DMS114 treated with DMSO at 0.1 percent for 48 hours (cell line): ENCODE results near the gene MPL.

Source experiments
- DNase-seq: peaks from one replicate; lab custom pipeline; 2025; ENCODE audit not compliant: unreplicated experiment; lab: John Stamatoyannopoulos, UW

MPL gene

DNA sequence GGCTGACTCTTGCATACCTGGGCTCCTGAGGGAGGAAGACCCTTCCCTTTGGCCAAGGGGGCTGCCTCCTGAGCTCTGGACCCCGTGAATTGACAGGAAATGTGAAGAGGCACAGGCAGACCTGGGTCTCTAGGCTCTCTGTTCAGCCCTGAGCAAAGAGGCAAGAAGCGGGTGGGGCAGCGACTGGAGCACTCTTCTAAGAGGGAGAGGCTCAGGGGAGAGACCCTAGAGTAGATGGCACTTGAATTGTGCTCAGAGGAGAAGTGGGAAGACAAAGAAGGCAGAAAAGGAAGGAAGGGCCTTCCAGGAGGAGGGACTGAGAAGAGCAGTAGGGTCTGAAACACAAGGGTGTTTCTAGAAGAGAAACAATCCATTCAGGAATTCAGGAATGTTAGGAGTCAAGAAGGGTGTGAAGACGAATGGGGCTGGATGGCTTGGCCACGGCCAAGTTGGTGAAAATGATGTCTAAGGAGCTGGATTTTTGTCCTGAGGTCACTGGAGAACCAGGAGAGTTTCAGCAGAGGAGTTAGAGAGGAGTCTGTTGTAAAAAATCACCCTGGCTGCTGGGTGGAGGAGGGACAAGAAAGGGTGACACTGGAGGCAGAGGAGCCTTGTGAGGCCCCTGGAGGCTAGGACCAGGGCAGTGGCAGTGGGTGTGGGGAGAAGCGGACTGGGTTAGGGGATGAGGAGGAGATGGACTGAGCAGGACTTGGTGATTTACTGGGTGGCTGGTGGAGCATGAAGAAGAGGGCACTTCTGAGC, 31.5 kb upstream of the MPL start:
- DNase-seq = no peak

DNA sequence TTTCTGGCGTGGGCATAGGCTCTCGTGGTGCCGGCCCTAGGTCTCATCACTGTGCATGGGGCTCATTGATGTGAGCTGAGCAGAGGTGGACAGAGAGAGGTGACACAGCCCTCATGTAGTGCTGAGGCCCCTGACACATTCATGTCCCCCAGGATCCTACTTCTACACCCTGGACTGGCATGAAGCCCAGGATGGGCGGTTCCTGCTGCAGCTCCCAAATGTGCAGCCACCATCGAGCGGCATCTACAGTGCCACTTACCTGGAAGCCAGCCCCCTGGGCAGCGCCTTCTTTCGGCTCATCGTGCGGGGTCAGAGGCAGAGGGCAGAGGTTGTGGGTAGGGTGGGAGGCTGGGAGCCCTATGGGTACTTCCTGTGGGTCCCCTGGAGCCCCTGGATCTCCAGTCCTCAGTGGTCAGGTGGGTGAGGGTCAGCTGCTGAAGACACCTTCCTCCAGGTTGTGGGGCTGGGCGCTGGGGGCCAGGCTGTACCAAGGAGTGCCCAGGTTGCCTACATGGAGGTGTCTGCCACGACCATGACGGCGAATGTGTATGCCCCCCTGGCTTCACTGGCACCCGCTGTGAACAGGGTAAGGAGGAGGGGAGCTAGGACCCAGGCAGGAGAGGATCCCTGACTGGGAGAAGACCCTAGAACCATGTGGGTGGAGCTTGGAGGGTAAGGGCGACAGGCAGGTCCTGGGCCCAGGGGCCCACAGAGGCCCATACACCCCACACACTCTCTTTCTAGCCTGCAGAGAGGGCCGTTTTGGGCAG, 30.7 kb upstream of the MPL start:
- DNase-seq = no peak

DNA sequence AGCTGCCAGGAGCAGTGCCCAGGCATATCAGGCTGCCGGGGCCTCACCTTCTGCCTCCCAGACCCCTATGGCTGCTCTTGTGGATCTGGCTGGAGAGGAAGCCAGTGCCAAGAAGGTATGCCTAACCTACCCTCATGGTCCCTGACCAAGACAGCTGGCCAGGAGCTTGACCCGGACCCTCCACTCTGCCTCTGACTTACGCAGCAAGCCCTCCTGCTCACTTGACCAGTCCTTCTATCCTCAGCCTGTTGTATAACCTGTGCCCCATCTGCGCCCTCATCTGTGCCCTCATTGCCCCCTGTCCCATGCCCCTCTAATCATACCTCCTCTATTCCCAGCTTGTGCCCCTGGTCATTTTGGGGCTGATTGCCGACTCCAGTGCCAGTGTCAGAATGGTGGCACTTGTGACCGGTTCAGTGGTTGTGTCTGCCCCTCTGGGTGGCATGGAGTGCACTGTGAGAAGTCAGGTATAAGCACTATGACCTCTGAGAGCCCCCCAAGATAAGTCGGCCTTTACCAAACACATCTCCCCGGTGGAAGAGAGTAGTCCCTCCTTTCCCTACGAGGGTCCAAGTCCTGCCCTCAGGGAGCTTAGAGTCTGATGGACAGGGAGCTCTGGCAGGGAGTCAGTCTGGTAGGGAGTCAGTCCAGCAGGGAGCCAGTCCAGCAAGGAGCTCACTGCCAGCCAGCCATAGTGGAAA, 30.0 kb upstream of the MPL start:
- no peak for DNase-seq

DNA sequence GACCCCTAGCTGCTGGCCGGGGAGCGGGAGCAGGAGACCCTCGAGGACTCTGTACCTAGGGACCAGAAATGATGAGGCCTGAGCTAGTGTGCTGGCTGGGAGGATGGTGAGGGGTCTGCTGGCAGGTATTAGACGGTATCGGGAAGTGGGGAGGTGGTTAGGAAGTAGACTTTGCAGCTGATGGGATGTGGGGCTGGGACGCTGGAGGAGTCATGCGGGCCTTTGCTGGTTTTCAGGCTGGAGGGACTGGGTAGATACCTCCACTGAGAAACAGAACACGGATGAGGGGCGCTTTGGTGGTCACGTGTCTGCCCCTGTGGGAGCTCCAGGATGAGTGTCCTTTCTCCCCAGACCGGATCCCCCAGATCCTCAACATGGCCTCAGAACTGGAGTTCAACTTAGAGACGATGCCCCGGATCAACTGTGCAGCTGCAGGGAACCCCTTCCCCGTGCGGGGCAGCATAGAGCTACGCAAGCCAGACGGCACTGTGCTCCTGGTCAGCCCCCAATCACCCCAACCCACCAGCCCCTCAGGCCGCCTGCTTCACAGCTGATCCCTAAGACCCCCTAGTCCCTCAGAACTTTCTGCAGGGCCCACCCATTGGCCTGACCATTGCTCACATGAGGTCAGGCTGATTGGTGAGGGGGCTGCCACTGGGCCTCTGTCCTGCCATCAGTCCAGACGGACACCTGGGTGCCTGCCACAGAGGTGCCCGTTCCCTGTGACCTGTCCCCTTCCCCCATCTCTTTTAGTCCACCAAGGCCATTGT, 28.8 kb upstream of the MPL start:
- DNase-seq = no peak

DNA sequence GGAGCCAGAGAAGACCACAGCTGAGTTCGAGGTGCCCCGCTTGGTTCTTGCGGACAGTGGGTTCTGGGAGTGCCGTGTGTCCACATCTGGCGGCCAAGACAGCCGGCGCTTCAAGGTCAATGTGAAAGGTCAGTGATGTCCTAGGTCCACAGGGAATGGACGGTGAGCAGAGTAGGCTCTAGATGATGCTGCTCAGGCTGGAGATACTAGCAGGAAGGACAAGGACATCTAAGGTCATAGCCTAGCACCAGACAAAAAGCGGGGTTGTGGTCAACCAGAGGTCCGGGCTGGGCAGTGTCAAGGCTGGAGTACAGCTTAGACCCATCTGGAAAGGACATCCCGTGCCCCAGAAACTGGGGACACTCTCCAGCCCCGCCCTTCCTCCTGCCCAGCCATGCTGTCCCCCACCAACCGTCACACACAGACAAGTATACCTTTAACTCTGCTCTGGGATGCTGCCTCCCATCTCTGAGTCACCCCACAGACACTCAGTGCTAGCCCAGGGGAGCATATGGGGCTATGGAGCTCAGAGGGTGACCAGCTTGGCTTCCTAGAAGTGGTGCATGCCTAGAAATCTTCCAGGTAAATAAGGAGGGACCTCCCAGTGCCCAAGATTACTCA, 28.1 kb upstream of the MPL start:
- DNase-seq = no peak

DNA sequence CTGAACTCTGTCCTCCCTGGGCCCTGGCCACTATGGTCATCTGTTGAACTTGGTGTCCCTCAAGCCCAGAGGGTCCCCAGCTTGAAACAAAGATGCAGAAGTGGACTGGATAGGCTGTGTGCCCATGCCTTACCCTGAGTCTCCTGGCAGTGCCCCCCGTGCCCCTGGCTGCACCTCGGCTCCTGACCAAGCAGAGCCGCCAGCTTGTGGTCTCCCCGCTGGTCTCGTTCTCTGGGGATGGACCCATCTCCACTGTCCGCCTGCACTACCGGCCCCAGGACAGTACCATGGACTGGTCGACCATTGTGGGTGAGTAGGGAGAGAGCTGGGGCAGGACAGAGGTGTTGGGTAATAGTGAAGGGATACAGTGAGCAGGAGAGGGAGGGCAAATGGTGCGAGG, 26.1 kb upstream of the MPL start:
- no peak for DNase-seq

DNA sequence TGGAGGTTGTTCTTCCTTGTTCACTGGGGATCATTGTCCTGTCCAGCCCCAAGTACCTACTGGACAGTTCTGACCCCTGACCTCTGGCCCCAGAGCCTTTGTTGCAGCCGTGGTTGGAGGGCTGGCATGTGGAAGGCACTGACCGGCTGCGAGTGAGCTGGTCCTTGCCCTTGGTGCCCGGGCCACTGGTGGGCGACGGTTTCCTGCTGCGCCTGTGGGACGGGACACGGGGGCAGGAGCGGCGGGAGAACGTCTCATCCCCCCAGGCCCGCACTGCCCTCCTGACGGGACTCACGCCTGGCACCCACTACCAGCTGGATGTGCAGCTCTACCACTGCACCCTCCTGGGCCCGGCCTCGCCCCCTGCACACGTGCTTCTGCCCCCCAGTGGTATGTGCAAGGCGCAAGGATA, 25.4 kb upstream of the MPL start:
- no peak for DNase-seq

DNA sequence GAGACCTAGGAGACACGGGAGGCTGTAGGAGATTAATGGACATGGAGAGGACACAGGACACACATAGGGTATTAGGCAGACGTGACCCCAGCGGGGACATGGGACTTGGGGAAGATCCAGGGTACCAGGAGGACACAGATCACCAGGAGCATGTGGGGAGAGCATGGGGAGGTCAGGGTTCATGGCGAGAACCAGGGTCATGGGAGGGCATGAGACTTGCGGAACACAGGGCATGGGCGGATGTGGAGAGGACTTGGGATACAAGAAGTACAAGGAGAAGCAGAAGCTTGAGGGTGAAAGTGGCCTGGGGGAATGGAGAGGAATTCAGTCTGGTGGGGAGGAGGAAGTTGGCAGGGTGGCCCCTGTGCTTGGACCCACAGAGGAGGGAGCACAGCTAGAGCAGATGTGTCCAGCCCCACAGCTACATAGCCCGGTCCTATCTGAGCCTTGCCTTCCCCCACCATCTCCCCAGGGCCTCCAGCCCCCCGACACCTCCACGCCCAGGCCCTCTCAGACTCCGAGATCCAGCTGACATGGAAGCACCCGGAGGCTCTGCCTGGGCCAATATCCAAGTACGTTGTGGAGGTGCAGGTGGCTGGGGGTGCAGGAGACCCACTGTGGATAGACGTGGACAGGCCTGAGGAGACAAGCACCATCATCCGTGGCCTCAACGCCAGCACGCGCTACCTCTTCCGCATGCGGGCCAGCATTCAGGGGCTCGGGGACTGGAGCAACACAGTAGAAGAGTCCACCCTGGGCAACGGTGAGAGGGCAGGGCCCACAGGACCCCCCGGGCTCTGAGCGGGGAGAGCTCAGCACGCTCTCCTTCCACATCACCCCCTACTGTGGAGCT, 24.7 kb upstream of the MPL start:
- no peak for DNase-seq

DNA sequence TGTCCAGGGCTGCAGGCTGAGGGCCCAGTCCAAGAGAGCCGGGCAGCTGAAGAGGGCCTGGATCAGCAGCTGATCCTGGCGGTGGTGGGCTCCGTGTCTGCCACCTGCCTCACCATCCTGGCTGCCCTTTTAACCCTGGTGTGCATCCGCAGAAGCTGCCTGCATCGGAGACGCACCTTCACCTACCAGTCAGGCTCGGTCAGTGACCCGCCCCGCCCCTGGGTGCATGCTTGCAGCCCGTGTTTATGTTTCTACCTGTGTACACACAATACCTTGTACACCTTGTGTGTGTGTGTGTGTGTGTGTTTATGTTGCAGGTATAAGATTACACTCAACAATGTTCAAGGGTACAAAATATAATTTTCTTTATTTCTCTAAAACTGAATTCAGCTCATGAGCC, 23.8 kb upstream of the MPL start:
- DNase-seq = no peak

DNA sequence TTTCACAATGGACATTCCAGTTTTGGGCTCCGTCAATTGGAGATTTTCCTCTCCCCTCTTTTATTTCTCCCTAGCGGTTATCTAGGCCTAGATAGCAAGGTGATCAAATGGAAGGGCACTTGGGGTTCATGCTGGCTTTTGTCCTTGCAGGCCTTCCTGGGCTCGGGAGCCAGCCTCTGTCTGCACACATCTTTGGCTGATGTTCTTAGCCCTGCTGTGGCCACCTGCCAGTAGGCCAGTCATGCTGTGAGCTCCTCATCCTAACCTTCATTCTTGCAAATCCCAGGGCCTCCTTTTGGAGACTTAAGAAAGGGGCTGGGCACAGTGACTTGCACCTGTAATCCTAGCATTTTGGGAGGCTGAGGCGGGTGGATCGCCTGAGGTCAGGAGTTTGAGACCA, 23.4 kb upstream of the MPL start:
- no peak for DNase-seq

DNA sequence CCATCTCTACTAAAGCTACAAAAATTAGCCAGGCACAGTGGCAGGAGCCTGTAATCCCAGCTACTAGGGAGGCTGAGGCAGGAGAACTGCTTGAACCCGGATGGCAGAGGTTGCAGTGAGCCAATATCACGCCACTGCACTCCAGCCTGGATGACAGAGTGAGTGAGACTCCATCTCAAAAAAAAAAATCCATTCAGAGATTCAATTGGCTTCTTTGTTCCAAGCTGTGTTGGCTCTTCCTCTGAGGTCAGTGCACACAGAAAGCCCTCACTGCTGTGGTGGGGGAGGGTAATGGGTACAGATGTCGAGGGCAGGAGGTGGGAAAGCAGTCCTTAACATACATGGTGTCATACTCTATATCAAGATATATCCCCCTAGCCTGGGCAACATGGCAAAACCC, 22.1 kb upstream of the MPL start:
- no peak for DNase-seq

DNA sequence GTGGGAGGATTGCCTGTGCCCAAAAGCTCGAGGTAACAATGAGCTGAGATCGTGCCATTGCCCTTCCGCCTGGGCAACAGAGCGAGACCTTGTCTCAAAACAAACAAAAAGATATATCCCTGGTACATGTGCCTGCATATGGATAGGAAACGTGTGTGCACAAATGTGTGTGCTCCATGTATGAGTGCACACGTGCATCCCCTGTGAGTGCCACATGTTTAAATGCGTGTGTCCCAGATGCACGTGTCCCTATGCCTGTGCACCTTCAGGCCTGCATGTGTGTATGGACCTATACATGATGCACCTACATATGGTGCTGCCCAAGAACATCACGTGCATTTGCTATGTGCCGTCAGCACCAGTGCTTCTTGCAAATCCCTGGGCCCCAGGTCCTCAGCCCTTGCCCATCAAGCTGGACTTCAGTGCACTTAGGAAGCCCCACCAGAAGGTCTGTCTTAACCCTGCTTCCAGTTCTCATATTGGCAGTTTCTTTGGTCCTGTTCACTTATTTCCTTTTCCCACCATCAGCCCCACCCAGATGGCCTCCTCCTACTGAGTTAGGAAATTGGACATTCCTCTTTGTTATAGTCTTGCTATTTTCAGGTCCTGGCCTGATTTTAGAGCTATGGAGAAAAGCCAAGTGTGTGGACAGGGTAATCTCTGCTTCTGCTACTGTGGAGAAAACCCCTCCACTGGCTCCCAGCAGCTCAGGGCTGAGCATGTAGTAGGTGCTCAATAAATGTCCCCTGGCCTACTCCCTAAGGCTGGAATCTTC, 21.5 kb upstream of the MPL start:
- DNase-seq = no peak

DNA sequence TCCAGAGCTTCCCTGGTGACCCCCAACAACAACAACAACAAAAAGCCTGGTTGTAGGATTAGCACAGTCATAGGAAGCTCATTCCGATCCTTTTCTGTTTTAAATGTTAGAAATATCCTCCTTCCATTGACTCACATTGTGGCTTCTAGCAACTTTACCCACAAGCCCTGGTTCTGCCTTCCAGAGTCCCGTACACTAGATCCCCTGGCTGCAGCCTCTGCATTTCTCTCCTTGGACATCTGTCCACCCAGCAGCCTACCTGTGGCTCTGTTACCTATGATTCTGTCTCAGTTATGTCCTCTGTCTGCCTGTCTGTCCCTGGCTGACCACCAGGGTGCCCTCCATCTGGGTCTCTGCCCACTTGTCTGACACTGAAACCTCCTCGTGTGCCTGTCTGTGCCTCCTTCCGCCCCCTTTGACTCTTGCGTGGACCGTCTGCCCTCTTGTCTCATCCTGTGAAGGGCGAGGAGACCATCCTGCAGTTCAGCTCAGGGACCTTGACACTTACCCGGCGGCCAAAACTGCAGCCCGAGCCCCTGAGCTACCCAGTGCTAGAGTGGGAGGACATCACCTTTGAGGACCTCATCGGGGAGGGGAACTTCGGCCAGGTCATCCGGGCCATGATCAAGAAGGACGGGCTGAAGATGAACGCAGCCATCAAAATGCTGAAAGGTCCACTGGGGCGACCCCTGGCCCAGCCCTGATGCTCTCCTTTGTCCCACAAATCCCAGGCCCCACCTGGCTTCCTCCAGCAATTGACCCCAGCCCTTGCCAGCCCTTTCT, 20.7 kb upstream of the MPL start:
- no peak for DNase-seq

DNA sequence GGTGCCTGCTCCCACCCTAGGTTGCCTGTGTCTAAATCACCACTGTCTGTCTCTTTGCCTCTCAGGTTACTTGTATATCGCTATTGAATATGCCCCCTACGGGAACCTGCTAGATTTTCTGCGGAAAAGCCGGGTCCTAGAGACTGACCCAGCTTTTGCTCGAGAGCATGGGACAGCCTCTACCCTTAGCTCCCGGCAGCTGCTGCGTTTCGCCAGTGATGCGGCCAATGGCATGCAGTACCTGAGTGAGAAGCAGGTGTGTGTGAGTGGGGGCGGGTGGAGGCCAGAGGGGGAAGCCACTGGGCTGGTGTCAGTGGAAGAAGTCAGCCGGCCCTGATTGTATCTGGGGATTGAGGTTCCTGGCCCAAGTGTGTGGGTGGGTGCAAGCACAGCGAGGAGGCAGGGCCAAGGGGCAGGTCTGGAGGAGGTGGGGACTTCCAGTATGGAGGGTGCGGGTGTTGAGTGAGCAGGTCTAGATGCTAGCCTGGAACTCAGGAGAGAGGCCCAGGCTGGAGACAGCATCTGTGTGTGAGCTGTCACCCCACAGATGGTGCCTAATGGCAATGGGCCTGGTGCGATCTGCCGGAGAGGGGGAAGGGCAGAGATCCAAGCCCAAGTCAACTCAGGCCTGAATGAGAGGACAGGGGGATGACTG, 19.7 kb upstream of the MPL start:
- DNase-seq = no peak

DNA sequence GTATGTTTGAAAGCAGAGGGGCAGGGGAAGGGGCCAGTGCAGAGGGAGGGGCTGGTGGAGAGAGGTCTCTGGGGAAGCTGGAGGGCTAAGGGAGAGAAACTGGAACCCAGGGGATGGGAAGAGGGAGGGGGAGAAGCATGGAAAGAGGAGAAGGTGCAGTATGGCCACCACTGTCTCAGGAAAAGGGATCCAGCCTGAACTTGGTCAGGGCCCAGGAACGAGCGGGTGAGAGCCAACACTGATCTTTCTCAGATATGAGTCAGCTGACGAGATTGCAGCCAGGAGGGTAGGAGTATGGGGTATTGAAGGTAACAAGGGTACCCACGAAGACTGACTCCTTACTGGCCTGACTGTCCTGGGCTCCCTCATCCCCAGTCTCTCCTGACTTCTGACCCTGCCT, 18.8 kb upstream of the MPL start:
- DNase-seq = no peak

DNA sequence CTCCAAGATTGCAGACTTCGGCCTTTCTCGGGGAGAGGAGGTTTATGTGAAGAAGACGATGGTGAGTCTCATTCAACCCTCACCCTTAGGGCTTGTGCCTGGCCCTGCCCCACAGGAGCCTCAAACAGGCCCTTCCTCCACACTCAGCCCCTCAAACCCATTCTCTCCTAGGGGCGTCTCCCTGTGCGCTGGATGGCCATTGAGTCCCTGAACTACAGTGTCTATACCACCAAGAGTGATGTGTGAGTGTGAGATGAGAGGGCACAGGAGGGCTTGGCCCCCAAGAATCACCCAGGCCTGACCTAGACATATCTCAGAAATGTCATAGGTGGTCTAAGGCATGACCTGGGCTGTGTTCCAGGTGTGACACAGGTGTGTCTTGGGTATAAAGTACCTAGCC, 18.3 kb upstream of the MPL start:
- no peak for DNase-seq

DNA sequence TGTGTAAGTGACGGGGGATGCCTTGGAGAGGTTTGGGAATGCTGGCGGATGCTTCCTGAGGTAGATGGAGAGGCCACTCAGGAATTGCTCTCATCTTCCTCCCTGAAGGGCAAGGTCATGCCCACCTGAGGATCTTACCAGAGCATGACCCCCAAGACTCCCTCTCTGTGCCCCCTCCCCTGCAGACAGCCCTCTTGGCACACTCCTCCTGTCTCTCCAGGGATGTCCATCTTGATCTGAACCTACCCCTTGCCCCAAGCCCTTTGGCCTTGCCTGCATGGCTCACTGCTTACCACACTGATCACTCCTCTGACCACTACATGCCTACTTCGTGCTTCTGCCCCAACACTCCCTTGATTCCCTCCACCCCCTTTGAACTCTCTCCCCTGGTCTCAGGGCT, 17.9 kb upstream of the MPL start:
- DNase-seq = no peak

DNA sequence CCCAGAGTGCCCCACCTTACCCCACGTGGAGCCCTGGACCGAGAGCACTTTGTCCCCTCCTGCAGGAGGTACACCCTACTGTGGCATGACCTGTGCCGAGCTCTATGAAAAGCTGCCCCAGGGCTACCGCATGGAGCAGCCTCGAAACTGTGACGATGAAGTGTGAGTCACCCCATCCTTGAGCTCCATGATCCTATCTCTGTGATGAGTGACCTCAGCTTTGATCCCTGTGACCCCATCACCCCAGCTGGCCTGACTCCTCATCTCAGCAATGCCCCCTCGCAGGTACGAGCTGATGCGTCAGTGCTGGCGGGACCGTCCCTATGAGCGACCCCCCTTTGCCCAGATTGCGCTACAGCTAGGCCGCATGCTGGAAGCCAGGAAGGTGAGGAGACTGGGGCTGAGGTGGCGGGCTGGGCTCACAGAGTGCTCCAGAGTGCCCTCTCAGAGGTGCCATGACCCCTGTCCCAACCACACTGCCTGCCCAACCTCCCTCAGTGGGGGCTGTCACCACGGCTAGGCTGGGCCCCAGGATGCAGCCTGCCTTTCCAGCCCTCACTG, 16.2 kb upstream of the MPL start:
- no peak for DNase-seq
